Osteoblast (primary cell): ENCODE measurements around the gene PARD6B. TPM values are rescaled to one million over a fixed set of nuclear protein-coding genes. Genes with fewer than 3 reads are reported as not detected.

Experiments
- DNase-seq: peaks from one replicate; pipeline ENCODE4 v3.0.0; 2011; ENCODE audit warnings: low spot score, mixed read lengths; ENCODE audit not compliant: insufficient read length; ENCODE audit errors: missing footprints
- H2AFZ ChIP-seq: 2 replicates; pipeline ENCODE4 v1.6.0; 2011; ENCODE audit warnings: mild to moderate bottlenecking, low read length
- H3K27ac ChIP-seq: 2 replicates; pipeline ENCODE4 v1.5.1; 2011; ENCODE audit warnings: mild to moderate bottlenecking, low read depth, low read length, moderate library complexity
- H3K27me3 ChIP-seq: 2 replicates; pipeline ENCODE4 v1.6.0; 2012; ENCODE audit warnings: mild to moderate bottlenecking, control low read depth, inconsistent platforms, low read length, moderate library complexity; ENCODE audit not compliant: insufficient read depth
- H3K36me3 ChIP-seq: 2 replicates; pipeline ENCODE4 v1.5.1; 2011; ENCODE audit warnings: mild to moderate bottlenecking, low read length, control low read depth, moderate library complexity; ENCODE audit not compliant: insufficient read depth
- H3K4me1 ChIP-seq: 2 replicates; pipeline ENCODE4 v1.5.1; 2011; ENCODE audit warnings: mild to moderate bottlenecking, low read length, control low read depth, moderate library complexity; ENCODE audit not compliant: insufficient read depth
- H3K4me2 ChIP-seq: 2 replicates; pipeline ENCODE4 v1.6.0; 2011; ENCODE audit warnings: mild to moderate bottlenecking, low read length; ENCODE audit not compliant: insufficient read depth
- H3K4me3 ChIP-seq: fragments of 200-600 bp; sonication (generic); 3 replicates; pipeline ENCODE4 v1.5.1; 2012; ENCODE audit warnings: mild to moderate bottlenecking, low read length, inconsistent platforms; ENCODE audit not compliant: insufficient read depth
- H3K79me2 ChIP-seq: 2 replicates; pipeline ENCODE4 v1.6.0; 2012; ENCODE audit warnings: mild to moderate bottlenecking, low read length, control low read depth, inconsistent platforms; ENCODE audit not compliant: insufficient read depth
- H3K9me3 ChIP-seq: 2 replicates; pipeline ENCODE4 v1.5.1; 2011; ENCODE audit warnings: low read depth, low read length, control low read depth
- H4K20me1 ChIP-seq: 2 replicates; pipeline ENCODE4 v1.6.0; 2012; ENCODE audit warnings: mild to moderate bottlenecking, low read length, control low read depth; ENCODE audit not compliant: insufficient read depth
- total RNA-seq: library from RNA; depleted of rRNA; stranded (reverse); fragments of >200 nt; gene quantifications from 2 replicates; pipeline ENCODE4 v1.2.3, GENCODE V29; 2012
- TF ChIP-seq, protein P1 (sequence below): IDR thresholded peaks from 2 replicates; pipeline ENCODE4 v1.5.1; 2011; ENCODE audit warnings: mild to moderate bottlenecking, low read depth, low read length, moderate library complexity; ENCODE audit errors: extremely low read depth

The PARD6B gene
- total RNA-seq, 1 donor, result 0.72 TPM

- peak; percentile 14 for DNase-seq
These were observed 18.8 kb downstream of the PARD6B start for GRCh38 chr20:50750145-50750671.

GRCh38 chr20:50753152-50753551 lies 21.8 kb downstream of the PARD6B start:
- TF ChIP-seq, protein P1, sequence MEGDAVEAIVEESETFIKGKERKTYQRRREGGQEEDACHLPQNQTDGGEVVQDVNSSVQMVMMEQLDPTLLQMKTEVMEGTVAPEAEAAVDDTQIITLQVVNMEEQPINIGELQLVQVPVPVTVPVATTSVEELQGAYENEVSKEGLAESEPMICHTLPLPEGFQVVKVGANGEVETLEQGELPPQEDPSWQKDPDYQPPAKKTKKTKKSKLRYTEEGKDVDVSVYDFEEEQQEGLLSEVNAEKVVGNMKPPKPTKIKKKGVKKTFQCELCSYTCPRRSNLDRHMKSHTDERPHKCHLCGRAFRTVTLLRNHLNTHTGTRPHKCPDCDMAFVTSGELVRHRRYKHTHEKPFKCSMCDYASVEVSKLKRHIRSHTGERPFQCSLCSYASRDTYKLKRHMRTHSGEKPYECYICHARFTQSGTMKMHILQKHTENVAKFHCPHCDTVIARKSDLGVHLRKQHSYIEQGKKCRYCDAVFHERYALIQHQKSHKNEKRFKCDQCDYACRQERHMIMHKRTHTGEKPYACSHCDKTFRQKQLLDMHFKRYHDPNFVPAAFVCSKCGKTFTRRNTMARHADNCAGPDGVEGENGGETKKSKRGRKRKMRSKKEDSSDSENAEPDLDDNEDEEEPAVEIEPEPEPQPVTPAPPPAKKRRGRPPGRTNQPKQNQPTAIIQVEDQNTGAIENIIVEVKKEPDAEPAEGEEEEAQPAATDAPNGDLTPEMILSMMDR, result no peak
- no peak for DNase-seq
- Histone ChIP-seq H3K4me3 (no peak overlapping the region), H4K20me1 (no peaks in the 10 kb centered on the region), H2AFZ (no peak overlapping the region), H3K4me2 (no peak overlapping the region), H3K9me3 (no peaks in the 10 kb centered on the region), H3K27me3 (peaks cover 11% of the 10 kb centered on the region), H3K36me3 (no peaks in the 10 kb centered on the region), H3K79me2 (no peaks in the 10 kb centered on the region), H3K27ac (no peak overlapping the region), H3K4me1 (no peaks in the 10 kb centered on the region)

More at GRCh38 chr20:50750145-50750671, 18.8 kb downstream of the PARD6B start:
- Histone ChIP-seq H3K27me3 (peaks cover 6% of the 10 kb centered on the region), H3K4me1 (peaks cover 5% of the 10 kb centered on the region), H2AFZ (no peak overlapping the region), H3K9me3 (no peaks in the 10 kb centered on the region), H4K20me1 (no peaks in the 10 kb centered on the region), H3K4me3 (no peak overlapping the region), H3K4me2 (no peak overlapping the region), H3K79me2 (no peaks in the 10 kb centered on the region), H3K27ac (no peak overlapping the region), H3K36me3 (no peaks in the 10 kb centered on the region)
- TF ChIP-seq, protein P1, result no peak

DNA sequence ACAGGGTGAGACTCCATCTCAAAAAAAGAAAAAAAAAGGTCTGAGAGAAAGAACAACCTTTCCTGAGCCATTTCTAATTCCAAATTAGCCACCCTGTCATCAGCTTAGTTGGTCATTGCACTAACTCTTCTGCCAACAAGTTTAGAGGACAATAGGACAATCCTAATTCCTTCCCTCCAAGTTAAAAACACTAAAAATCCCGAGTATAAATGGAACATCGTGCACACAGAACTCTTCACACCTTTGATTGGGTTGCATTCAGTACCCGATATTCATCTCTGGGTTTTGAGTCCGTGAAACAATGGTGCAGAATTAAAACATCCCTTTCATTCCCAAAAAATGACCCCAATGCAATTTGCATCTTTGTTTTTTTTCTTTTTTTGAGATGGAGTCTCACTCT lies 23.0 kb downstream of the PARD6B start:
- Histone ChIP-seq H3K27me3 (peaks cover 11% of the 10 kb centered on the region), H3K36me3 (no peaks in the 10 kb centered on the region), H3K4me3 (no peak overlapping the region), H3K9me3 (no peaks in the 10 kb centered on the region), H2AFZ (no peak overlapping the region), H3K4me1 (no peaks in the 10 kb centered on the region), H3K79me2 (no peaks in the 10 kb centered on the region), H4K20me1 (no peaks in the 10 kb centered on the region), H3K27ac (no peak overlapping the region), H3K4me2 (no peak overlapping the region)
- TF ChIP-seq, protein P1, result no peak
- peak; percentile 77 for DNase-seq

DNA sequence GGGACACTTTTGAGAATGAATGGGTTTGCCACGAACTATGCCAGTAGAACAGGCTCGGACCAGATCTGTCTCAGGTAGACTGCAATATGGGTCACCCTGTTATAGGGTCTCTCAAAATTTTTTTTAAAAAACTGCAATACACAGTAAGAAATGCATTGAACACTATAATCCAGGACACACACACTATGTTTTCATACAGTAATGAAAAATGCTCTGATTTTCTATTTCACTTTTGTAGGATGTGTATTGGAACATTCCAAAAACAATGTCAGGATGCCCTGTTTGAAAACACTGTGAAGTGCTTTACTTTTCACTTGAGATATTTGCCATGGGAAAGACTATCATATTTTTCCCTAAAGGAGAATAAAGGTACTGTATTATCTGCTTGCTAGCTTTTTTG lies 25.1 kb downstream of the PARD6B start:
- Histone ChIP-seq H3K79me2 (no peaks in the 10 kb centered on the region), H3K27ac (no peak overlapping the region), H3K4me3 (no peak overlapping the region), H3K27me3 (peaks cover 11% of the 10 kb centered on the region), H4K20me1 (no peaks in the 10 kb centered on the region), H3K4me2 (no peak overlapping the region), H3K36me3 (no peaks in the 10 kb centered on the region), H2AFZ (no peak overlapping the region), H3K9me3 (no peaks in the 10 kb centered on the region), H3K4me1 (peaks cover 3% of the 10 kb centered on the region)
- TF ChIP-seq, protein P1, result no peak
- DNase-seq, result no peak
